ENCODE data around the gene RBBP8NL.

RBBP8NL gene

DNA sequence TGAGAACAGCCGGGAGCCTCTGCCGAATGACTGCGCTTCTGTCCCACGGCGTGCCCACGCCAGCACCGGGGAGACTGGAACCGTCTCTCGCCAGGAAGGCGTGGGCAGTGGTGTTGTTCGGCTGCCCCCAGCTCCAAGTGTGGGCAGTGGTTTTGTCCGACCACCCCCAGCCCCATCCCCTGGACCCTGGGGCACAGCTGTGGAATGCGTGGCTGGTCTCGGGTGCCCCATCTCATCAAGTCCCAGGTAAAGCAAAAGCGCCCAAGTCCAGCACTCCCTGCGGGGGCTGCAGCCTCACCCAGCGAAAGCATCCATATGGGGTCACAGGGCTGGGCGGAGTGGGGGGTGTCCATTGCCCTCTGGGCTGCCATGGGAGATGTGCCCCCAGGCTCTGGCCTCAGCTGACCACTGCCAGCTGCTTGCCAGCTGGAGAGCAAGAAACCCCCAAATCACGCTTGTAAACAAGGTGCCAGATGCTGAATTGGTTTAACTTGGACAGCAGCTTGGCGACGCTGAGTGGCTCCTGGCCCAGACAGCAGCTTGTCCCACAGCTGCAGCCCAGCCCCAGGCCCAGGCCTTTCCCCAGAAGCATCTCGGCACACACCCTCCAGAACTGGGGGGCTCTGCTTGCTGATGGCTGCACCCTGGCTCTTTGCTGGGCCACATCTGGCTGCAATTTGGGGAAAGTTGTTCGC lies 24.7 kb downstream of the RBBP8NL start:
- intact Hi-C loops (cut with DNase I; ENCODE audit: low total_unique reads) = no loop called here
- no peak for DNase-seq
- no peaks in the 10 kb centered on the region for H3K9me3 ChIP-seq

DNA sequence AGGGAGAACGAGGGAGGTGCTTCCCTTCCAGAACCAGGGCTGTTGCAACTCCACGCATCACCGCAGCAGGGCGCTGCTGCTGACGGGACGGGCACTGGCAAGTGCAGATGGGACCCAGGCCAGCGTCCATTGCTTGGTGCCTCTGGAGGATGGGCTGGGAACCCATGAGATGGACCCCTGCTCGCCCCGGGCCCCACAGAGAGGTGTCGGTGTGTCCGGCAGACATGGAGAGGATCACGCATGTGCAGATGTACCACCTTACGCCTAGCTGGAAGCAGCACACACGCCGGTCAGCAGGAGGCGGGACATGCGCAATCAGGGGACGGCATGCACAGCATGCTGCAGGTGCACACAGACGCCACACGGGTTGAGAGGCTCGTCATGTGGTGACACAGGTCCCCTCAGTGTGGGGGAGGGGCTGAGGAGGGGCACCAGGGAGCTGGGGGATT lies 26.0 kb downstream of the RBBP8NL start:
- Histone ChIP-seq H3K9me3 (no peaks in the 10 kb centered on the region), H3K4me1 (peaks cover 0 to 19% (median 17%) of the 10 kb centered on the region in 4 donors), H3K36me3 (peaks cover 0 to 30% (median 0%) of the 10 kb centered on the region in 3 donors), H3K4me3 (no peak overlapping the region), H3K27ac (no peak overlapping the region), H3K27me3 (no peaks in the 10 kb centered on the region)
- intact Hi-C loops (cut with DNase I; ENCODE audit: low total_unique reads) = no loop called here
- DNase-seq = no peak
- TF ChIP-seq, protein P1, sequence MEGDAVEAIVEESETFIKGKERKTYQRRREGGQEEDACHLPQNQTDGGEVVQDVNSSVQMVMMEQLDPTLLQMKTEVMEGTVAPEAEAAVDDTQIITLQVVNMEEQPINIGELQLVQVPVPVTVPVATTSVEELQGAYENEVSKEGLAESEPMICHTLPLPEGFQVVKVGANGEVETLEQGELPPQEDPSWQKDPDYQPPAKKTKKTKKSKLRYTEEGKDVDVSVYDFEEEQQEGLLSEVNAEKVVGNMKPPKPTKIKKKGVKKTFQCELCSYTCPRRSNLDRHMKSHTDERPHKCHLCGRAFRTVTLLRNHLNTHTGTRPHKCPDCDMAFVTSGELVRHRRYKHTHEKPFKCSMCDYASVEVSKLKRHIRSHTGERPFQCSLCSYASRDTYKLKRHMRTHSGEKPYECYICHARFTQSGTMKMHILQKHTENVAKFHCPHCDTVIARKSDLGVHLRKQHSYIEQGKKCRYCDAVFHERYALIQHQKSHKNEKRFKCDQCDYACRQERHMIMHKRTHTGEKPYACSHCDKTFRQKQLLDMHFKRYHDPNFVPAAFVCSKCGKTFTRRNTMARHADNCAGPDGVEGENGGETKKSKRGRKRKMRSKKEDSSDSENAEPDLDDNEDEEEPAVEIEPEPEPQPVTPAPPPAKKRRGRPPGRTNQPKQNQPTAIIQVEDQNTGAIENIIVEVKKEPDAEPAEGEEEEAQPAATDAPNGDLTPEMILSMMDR (IDR thresholded peaks at IDR 0.05) = no peak

More for the DNA sequence above, 24.7 kb downstream of the RBBP8NL start:
- H3K27me3 ChIP-seq = peaks cover 0 to under 1% of the 10 kb centered on the region in 2 donors
- no peak overlapping the region for H3K27ac ChIP-seq
- H3K36me3 ChIP-seq = peaks cover 0 to 25% (median 0%) of the 10 kb centered on the region in 3 donors
- no peak overlapping the region for H3K4me3 ChIP-seq
- H3K4me1 ChIP-seq = peaks cover 0 to 27% (median 25%) of the 10 kb centered on the region in 4 donors
- TF ChIP-seq, protein P1 (IDR thresholded peaks at IDR 0.05) = no peak

GRCh38 chr20:62400541-62400940 lies 26.8 kb downstream of the RBBP8NL start:
- Histone ChIP-seq H3K4me3 (no peak overlapping the region), H3K4me1 (peaks cover 0 to 11% (median 9%) of the 10 kb centered on the region in 4 donors), H3K27me3 (no peaks in the 10 kb centered on the region), H3K27ac (no peak overlapping the region), H3K9me3 (no peaks in the 10 kb centered on the region), H3K36me3 (peaks cover 0 to 38% (median 0%) of the 10 kb centered on the region in 3 donors)
- no peak for DNase-seq
- intact Hi-C loops (cut with DNase I; ENCODE audit: low total_unique reads) = no loop called here
- TF ChIP-seq, protein P1 (IDR thresholded peaks at IDR 0.05) = no peak

- DNase-seq = no peak
Measured at GRCh38 chr20:62400021-62400420, 27.3 kb downstream of the RBBP8NL start.

DNA sequence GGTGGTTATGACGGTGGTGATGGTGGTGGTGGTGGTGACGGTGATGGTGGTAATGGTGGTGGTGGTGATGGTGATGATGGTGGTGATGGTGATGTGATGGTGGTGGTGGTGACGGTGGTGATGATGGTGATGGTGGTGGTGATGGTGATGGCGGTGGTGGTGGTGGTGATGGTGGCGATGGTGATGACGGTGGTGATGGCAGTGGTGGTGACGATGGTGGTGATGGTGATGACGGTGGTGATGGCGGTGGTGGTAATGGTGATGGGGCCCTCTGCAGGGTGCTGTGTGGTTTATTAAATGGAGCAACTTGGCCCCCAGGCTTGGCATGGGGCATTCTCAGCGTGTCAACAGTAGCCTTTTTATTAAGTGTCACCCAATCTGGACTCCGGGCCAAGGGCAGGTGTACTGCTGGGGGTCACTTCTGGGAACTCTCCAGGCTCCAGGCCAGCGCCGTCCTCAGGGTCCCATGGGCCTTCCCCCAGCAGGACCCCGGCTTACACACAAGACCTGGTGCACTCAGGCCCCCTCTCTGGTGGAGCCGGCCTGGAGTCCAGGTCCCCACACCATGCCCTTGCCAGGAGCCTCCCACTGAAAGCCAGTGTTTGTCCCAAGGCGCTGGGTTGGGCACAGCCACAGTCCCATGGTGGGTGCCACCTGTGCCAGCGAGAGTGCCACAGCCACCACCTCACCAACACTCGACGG lies 29.1 kb downstream of the RBBP8NL start:
- no peak overlapping the region for H3K4me3 ChIP-seq
- TF ChIP-seq, protein P1 (IDR thresholded peaks at IDR 0.05) = no peak
- H3K27ac ChIP-seq = no peak overlapping the region
- intact Hi-C loops (cut with DNase I; ENCODE audit: low total_unique reads) = no loop called here
- H3K36me3 ChIP-seq = peaks cover 0 to 56% (median 17%) of the 10 kb centered on the region in 3 donors
- no peaks in the 10 kb centered on the region for H3K4me1 ChIP-seq
- DNase-seq = no peak
- no peaks in the 10 kb centered on the region for H3K9me3 ChIP-seq
- no peaks in the 10 kb centered on the region for H3K27me3 ChIP-seq

More at GRCh38 chr20:62400021-62400420, 27.3 kb downstream of the RBBP8NL start:
- no peaks in the 10 kb centered on the region for H3K9me3 ChIP-seq
- intact Hi-C loops (cut with DNase I; ENCODE audit: low total_unique reads) = no loop called here
- H3K27ac ChIP-seq = no peak overlapping the region
- no peaks in the 10 kb centered on the region for H3K27me3 ChIP-seq
- TF ChIP-seq, protein P1 (IDR thresholded peaks at IDR 0.05) = no peak
- H3K4me3 ChIP-seq = no peak overlapping the region
- H3K36me3 ChIP-seq = peaks cover 0 to 43% (median 0%) of the 10 kb centered on the region in 3 donors
- peaks cover 0 to 6% (median 3%) of the 10 kb centered on the region in 4 donors for H3K4me1 ChIP-seq

Data from tibial artery (tissue), 4 donors.